ENCODE measurements around the gene MOB3A. TPM values are rescaled to one million over a fixed set of nuclear protein-coding genes. Genes with fewer than 3 reads are reported as not detected.

MOB3A gene
- total and polyA plus RNA-seq, 2 of the 13 experiments (the other 11 are each of a cell fraction or from before 2014, with no cell fraction given), result 3.5 to 17.8 TPM

GRCh38 chr19:2064788-2065524, 31.2 kb downstream of the MOB3A start (continued):
- TF ChIP-seq HDAC6 (IDR thresholded peaks at IDR 0.05; ENCODE audit: low read depth, low read length) (no peak), ZSCAN21 (CRISPR knock-in tag; IDR thresholded peaks at IDR 0.05; ENCODE audit: borderline replicate concordance) (0 out of 2 replicates have a peak, but pooled peaks have one; percentile 45), ZNF598 (CRISPR knock-in tag; IDR thresholded peaks at IDR 0.05; ENCODE audit: borderline replicate concordance) (peak; percentile 62; the same call in 1 of the 2 replicates), KDM5B (CRISPR knock-in tag; IDR thresholded peaks at IDR 0.05; ENCODE audit: borderline replicate concordance) (no peak; the same call in 1 of the 2 replicates), ZMYM4 (CRISPR knock-in tag; IDR thresholded peaks at IDR 0.05) (no peak), SAP130 (CRISPR knock-in tag; IDR thresholded peaks at IDR 0.05; ENCODE audit: low read depth) (peak; percentile 66), ZNF710 (CRISPR knock-in tag; IDR thresholded peaks at IDR 0.05; ENCODE audit: borderline replicate concordance) (no peak), ZFP37 (CRISPR knock-in tag; IDR thresholded peaks at IDR 0.05; ENCODE audit: borderline replicate concordance) (no peak), POGZ (CRISPR knock-in tag; IDR thresholded peaks at IDR 0.05) (no peak), ZNF552 (CRISPR knock-in tag; IDR thresholded peaks at IDR 0.05; ENCODE audit: borderline replicate concordance) (no peak), ZNF446 (CRISPR knock-in tag; IDR thresholded peaks at IDR 0.05) (no peak), ZFP36L1 (CRISPR knock-in tag; IDR thresholded peaks at IDR 0.05) (no peak), KMT2A (CRISPR knock-in tag; IDR thresholded peaks at IDR 0.05) (no peak), NRL (CRISPR knock-in tag; IDR thresholded peaks at IDR 0.05; ENCODE audit: borderline replicate concordance) (0 out of 2 replicates have a peak, but pooled peaks have one; percentile 25), HOXA3 (CRISPR knock-in tag; IDR thresholded peaks at IDR 0.05) (peak; percentile 17; the same call in 1 of the 2 replicates), ZNF629 (CRISPR knock-in tag; conservative IDR thresholded peaks at IDR 0.05) (0 out of 2 replicates have a peak, but pooled peaks have one; percentile 5), BATF2 (CRISPR knock-in tag; IDR thresholded peaks at IDR 0.05) (no peak), DNMT3B (CRISPR knock-in tag; conservative IDR thresholded peaks at IDR 0.05) (no peak), MIER2 (CRISPR knock-in tag; IDR thresholded peaks at IDR 0.05) (no peak), ZIK1 (CRISPR knock-in tag; IDR thresholded peaks at IDR 0.05; ENCODE audit: borderline replicate concordance, low read depth) (no peak), ZNF678 (CRISPR knock-in tag; IDR thresholded peaks at IDR 0.05) (peak; percentile 20; the same call in 1 of the 2 replicates), ZNF766 (CRISPR knock-in tag; IDR thresholded peaks at IDR 0.05; ENCODE audit: borderline replicate concordance) (no peak), TEAD3 (CRISPR knock-in tag; optimal IDR thresholded peaks at IDR 0.05; ENCODE audit: borderline replicate concordance) (no peak), E2F1 (CRISPR knock-in tag; IDR thresholded peaks at IDR 0.05) (no peak), TRIM22 (IDR thresholded peaks at IDR 0.05) (no peak), SYNCRIP (IDR thresholded peaks at IDR 0.05; ENCODE audit: insufficient read depth, low read depth, low read length) (no peak), JUN (CRISPR knock-in tag; IDR thresholded peaks at IDR 0.05) (no peak)

All from HepG2 (cell line).